ENCODE measurements around the gene LRRC75B. TPM values are rescaled to one million over a fixed set of nuclear protein-coding genes. Genes with fewer than 3 reads are reported as not detected.
"Not testable (repeated sequence)": the region's sequence is repeated elsewhere in the genome, so short reads cannot be mapped to it uniquely, and the experiment has no call there.

Gene LRRC75B
- total RNA-seq, 1 donor from 2014 or later = 5.0 TPM

GRCh38 chr22:24566899-24567511 lies 25.9 kb downstream of the LRRC75B start:
- ATAC-seq (ENCODE audit: poor library complexity) (no peak), DNase-seq (no peak)
- intact Hi-C loops (cut with DNase I) = no loop called here

GRCh38 chr22:24565077-24565476 lies 27.8 kb downstream of the LRRC75B start:
- intact Hi-C loops (cut with DNase I) = no loop called here
- ATAC-seq (ENCODE audit: poor library complexity) = no peak
- DNase-seq = no peak

- intact Hi-C loops (cut with DNase I) = no loop called here
- ATAC-seq (ENCODE audit: poor library complexity) (peak; percentile 92), DNase-seq (no peak)
Observed at GRCh38 chr22:24564376-24565058, 28.4 kb downstream of the LRRC75B start.

GRCh38 chr22:24563246-24563645 lies 29.6 kb downstream of the LRRC75B start:
- ATAC-seq (ENCODE audit: poor library complexity) (no peak), DNase-seq (no peak)
- intact Hi-C loops (cut with DNase I) = no loop called here

- DNase-seq (no peak), ATAC-seq (ENCODE audit: poor library complexity) (no peak)
- intact Hi-C loops (cut with DNase I) = no loop called here
Observed at GRCh38 chr22:24559471-24559870, 33.4 kb downstream of the LRRC75B start.

GRCh38 chr22:24555165-24556039 lies 37.5 kb downstream of the LRRC75B start, which contains the start of gene SNRPD3:
TSS of gene SNRPD3 (plus strand) at chr22:24555999. CDS start at chr22:24557675, 1,676 bp downstream.
- ATAC-seq (ENCODE audit: poor library complexity) (peak; percentile 90), DNase-seq (peak; percentile 100)
- intact Hi-C loops (cut with DNase I) = no loop called here

GRCh38 chr22:24554313-24555164 lies 38.3 kb downstream of the LRRC75B start, which contains the start of gene GUCD1:
TSS of gene GUCD1 (minus strand) at chr22:24555138. CDS start at chr22:24554991, 147 bp downstream.
- ATAC-seq (ENCODE audit: poor library complexity) (peak; percentile 1), DNase-seq (peak; percentile 51)
- intact Hi-C loops (cut with DNase I) = no loop called here

- intact Hi-C loops (cut with DNase I) = no loop called here
- ATAC-seq (ENCODE audit: poor library complexity) (peak; percentile 14), DNase-seq (peak; percentile 71)
Observed at GRCh38 chr22:24553597-24554312, 39.1 kb downstream of the LRRC75B start.

- intact Hi-C loops (cut with DNase I) = not testable (repeated sequence)
Observed at GRCh38 chr22:24552503-24553286, 40.2 kb downstream of the LRRC75B start.

GRCh38 chr22:24550902-24551435 lies 41.9 kb downstream of the LRRC75B start:
- intact Hi-C loops (cut with DNase I) = no loop called here
- no peak for ATAC-seq (ENCODE audit: poor library complexity)
- DNase-seq = no peak

More at GRCh38 chr22:24552503-24553286, 40.2 kb downstream of the LRRC75B start:
- not testable (repeated sequence) for DNase-seq; ATAC-seq (ENCODE audit: poor library complexity)

- DNase-seq = no peak
- ATAC-seq (ENCODE audit: poor library complexity) = no peak
- intact Hi-C loops (cut with DNase I) = no loop called here
Observed at GRCh38 chr22:24550028-24550901, 42.6 kb downstream of the LRRC75B start.

- intact Hi-C loops (cut with DNase I) = no loop called here
- DNase-seq (no peak), ATAC-seq (ENCODE audit: poor library complexity) (no peak)
Observed at GRCh38 chr22:24548812-24549211, 44.1 kb downstream of the LRRC75B start.

- no peak for ATAC-seq (ENCODE audit: poor library complexity)
- DNase-seq = no peak
- intact Hi-C loops (cut with DNase I) = no loop called here
Observed at GRCh38 chr22:24543679-24544243, 49.1 kb downstream of the LRRC75B start.

- peak; percentile 1 for ATAC-seq (ENCODE audit: poor library complexity)
- intact Hi-C loops (cut with DNase I) = no loop called here
Observed at GRCh38 chr22:24543185-24543601, 49.7 kb downstream of the LRRC75B start.

GRCh38 chr22:24542641-24543040 lies 50.2 kb downstream of the LRRC75B start:
- intact Hi-C loops (cut with DNase I) = no loop called here
- ATAC-seq (ENCODE audit: poor library complexity) (peak; percentile 78), DNase-seq (peak; percentile 73)

More at GRCh38 chr22:24543185-24543601, 49.7 kb downstream of the LRRC75B start:
- DNase-seq = no peak
